CD4-positive, alpha-beta T cell treated with Interferon gamma for 1 hour (primary cell): ENCODE results near the gene PTX4.
"Not testable (repeated sequence)": the region's sequence is repeated elsewhere in the genome, so short reads cannot be mapped to it uniquely, and the experiment has no call there.

Experiments
- DNase-seq: peaks from one replicate; pipeline ENCODE4 v3.0.0-alpha.2; 2020

The PTX4 gene

GRCh38 chr16:1441391-1441829, 47.3 kb downstream of the PTX4 start:
- DNase-seq: no peak

GRCh38 chr16:1439699-1440074, 49.1 kb downstream of the PTX4 start:
- not testable (repeated sequence) for DNase-seq

GRCh38 chr16:1439058-1439698, 49.6 kb downstream of the PTX4 start:
- no peak for DNase-seq

GRCh38 chr16:1438229-1439057, 50.3 kb downstream of the PTX4 start:
- DNase-seq: no peak

- no peak for DNase-seq
These were observed 51.1 kb downstream of the PTX4 start for GRCh38 chr16:1437606-1438005.

GRCh38 chr16:1436731-1437355, 51.9 kb downstream of the PTX4 start:
- no peak for DNase-seq

GRCh38 chr16:1435921-1436697, 52.6 kb downstream of the PTX4 start:
- no peak for DNase-seq
